A673 (cell line): ENCODE measurements around the gene SHROOM4. TPM values are rescaled to one million over a fixed set of nuclear protein-coding genes. Genes with fewer than 3 reads are reported as not detected.

Experiments
- BruUV-seq: library from RNA; stranded (reverse); fragments of 400-500 nt; replicated peaks from 2 replicates; lab custom pipeline; 2021; lab: Mats Ljungman, UMichigan
- CTCF ChIA-PET: fragments of 300-600 bp; sonication (Branson Sonifier 250); formaldehyde crosslinking; loops from one replicate; lab custom pipeline; 2022; ENCODE audit warnings: antibody characterized with exemption; lab: Charles Lee
- POLR2A ChIA-PET: fragments of 300-600 bp; sonication (Branson Sonifier 250); formaldehyde crosslinking; loops from one replicate; lab custom pipeline; 2022; ENCODE audit warnings: antibody characterized with exemption; ENCODE audit not compliant: low non-redundant PET; lab: Charles Lee
- DNase-seq: peaks from one replicate; pipeline ENCODE4 v3.0.0-alpha.2; 2015; ENCODE audit warnings: low spot score
- H3K27ac ChIP-seq: fragments of 200-600 bp; sonication (generic); 2 replicates; pipeline ENCODE4 v1.5.1; 2016; ENCODE audit warnings: mixed run types, low read depth, mild to moderate bottlenecking, mixed read lengths, antibody characterized with exemption, low read length; ENCODE audit not compliant: poor library complexity, severe bottlenecking
- H3K27me3 ChIP-seq: fragments of 200-600 bp; sonication (generic); replicated peaks from 2 replicates; pipeline ENCODE4 v1.6.1; 2017; ENCODE audit warnings: mixed run types, low read depth, mild to moderate bottlenecking, mixed read lengths, antibody characterized with exemption, low read length; ENCODE audit not compliant: insufficient read depth, poor library complexity
- H3K36me3 ChIP-seq: fragments of 200-600 bp; sonication (generic); 2 replicates; pipeline ENCODE4 v1.6.1; 2016; ENCODE audit warnings: mixed run types, mild to moderate bottlenecking, mixed read lengths, antibody characterized with exemption, low read length; ENCODE audit not compliant: insufficient read depth, poor library complexity, severe bottlenecking
- H3K4me1 ChIP-seq: fragments of 200-600 bp; sonication (generic); 2 replicates; pipeline ENCODE4 v1.6.1; 2017; ENCODE audit warnings: mixed run types, mild to moderate bottlenecking, mixed read lengths, antibody characterized with exemption, low read length; ENCODE audit not compliant: insufficient read depth, poor library complexity, severe bottlenecking
- H3K4me3 ChIP-seq: fragments of 200-600 bp; sonication (generic); 2 replicates; pipeline ENCODE4 v1.5.1; 2016; ENCODE audit warnings: low read depth, mixed run types, mild to moderate bottlenecking, mixed read lengths, low read length; ENCODE audit not compliant: poor library complexity, severe bottlenecking
- H3K9me3 ChIP-seq: fragments of 200-600 bp; sonication (generic); 2 replicates; pipeline ENCODE4 v1.6.1; 2016; ENCODE audit warnings: mixed run types, low read depth, mild to moderate bottlenecking, mixed read lengths, antibody characterized with exemption, low read length; ENCODE audit not compliant: poor library complexity, severe bottlenecking
- CTCF ChIP-seq: fragments of 300-800, 200-600 bp; sonication (generic); conservative IDR thresholded peaks from 2 replicates; pipeline ENCODE4 v1.5.1; 2017; ENCODE audit warnings: low read depth, mild to moderate bottlenecking, antibody characterized with exemption, low read length, moderate library complexity, mixed read lengths
- EZH2 ChIP-seq: fragments of 200-600 bp; sonication (generic); IDR thresholded peaks from 2 replicates; pipeline ENCODE4 v1.6.1; 2017; ENCODE audit warnings: borderline replicate concordance, low read depth, mild to moderate bottlenecking, mixed read lengths, antibody characterized with exemption, low read length; ENCODE audit not compliant: poor library complexity, severe bottlenecking
- intact Hi-C: fragments of 100-400 bp; cut with micrococcal nuclease; formaldehyde crosslinking; loops from one replicate; pipeline ENCODE4 v1.10.0; 2022; ENCODE audit not compliant: unreplicated experiment
- total RNA-seq: library from RNA; stranded (reverse); gene quantifications from 2 replicates; pipeline ENCODE4 v1.2.3, GENCODE V29; 2021

Gene SHROOM4
- total RNA-seq, 1 experiment from 2014 or later, result 7.0 TPM

DNA sequence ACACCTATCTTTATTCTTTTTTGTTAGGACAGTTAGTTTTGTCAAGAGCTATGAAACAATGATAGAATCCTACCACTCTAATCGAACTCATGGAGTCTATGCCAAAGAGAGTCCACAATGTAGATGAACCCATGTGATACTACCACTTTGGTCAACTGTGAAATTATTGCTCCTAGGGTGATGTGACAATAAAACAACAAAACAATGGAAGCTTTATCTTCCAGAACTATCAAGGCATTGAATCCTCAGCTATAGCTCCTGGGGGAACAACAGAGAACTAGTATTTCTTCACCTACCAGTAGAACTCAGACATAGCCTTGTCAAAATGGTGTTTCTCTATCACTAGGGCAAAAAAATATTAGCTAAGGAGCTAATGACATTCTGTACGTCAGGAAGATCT lies 62.9 kb downstream of the SHROOM4 start:
- no TSS peak for BruUV-seq
- no peak for DNase-seq
- Histone ChIP-seq H3K36me3 (no peaks in the 10 kb centered on the region), H3K27me3 (no peaks in the 10 kb centered on the region), H3K9me3 (no peaks in the 10 kb centered on the region), H3K27ac (no peak overlapping the region), H3K4me1 (no peaks in the 10 kb centered on the region), H3K4me3 (no peak overlapping the region)
- ChIA-PET POLR2A (no interaction called here), CTCF (interaction anchor here (0.5 kb wide), 1 partner anchor 1510 kb away, joined by 9 read pairs; no protein-coding TSS in a partner anchor)
- intact Hi-C loops, result no loop called here
- TF ChIP-seq CTCF (no peak), EZH2 (no peak)

- DNase-seq, result peak; percentile 66
- Histone ChIP-seq H3K27ac (no peak overlapping the region), H3K36me3 (no peaks in the 10 kb centered on the region), H3K9me3 (no peaks in the 10 kb centered on the region), H3K27me3 (no peaks in the 10 kb centered on the region), H3K4me3 (no peak overlapping the region), H3K4me1 (peaks cover 3% of the 10 kb centered on the region)
- no peak for TF ChIP-seq EZH2
- peak; percentile 84 for TF ChIP-seq CTCF
- ChIA-PET CTCF (interaction anchor here (1.0 to 1.5 kb wide), 2 partner anchors 56 to 241 kb away, joined by 4 to 6 read pairs; no protein-coding TSS in a partner anchor), POLR2A (no interaction called here)
- no TSS peak for BruUV-seq
- intact Hi-C loops, result loop anchor here (2.0 to 5.0 kb wide), 2 partner anchors 55 to 241 kb away; no protein-coding TSS in a partner anchor
These were observed 66.5 kb downstream of the SHROOM4 start for GRCh38 chrX:50747471-50747900.

GRCh38 chrX:50736656-50737055 lies 77.3 kb downstream of the SHROOM4 start:
- CTCF ChIA-PET, result no interaction called here
- no peaks in the 10 kb centered on the region for H3K36me3 ChIP-seq
- H3K4me1 ChIP-seq, result no peaks in the 10 kb centered on the region
- no TSS peak for BruUV-seq
- no peak for DNase-seq
- H3K4me3 ChIP-seq, result no peak overlapping the region
- no peaks in the 10 kb centered on the region for H3K9me3 ChIP-seq
- POLR2A ChIA-PET, result no interaction called here
- intact Hi-C loops, result no loop called here
- no peak overlapping the region for H3K27ac ChIP-seq
- TF ChIP-seq CTCF, result no peak
- no peak for TF ChIP-seq EZH2
- H3K27me3 ChIP-seq, result no peaks in the 10 kb centered on the region
